ENCODE data around the gene CLCA1. TPM values are rescaled to one million over a fixed set of nuclear protein-coding genes. Genes with fewer than 3 reads are reported as not detected.

Gene CLCA1, protein sequence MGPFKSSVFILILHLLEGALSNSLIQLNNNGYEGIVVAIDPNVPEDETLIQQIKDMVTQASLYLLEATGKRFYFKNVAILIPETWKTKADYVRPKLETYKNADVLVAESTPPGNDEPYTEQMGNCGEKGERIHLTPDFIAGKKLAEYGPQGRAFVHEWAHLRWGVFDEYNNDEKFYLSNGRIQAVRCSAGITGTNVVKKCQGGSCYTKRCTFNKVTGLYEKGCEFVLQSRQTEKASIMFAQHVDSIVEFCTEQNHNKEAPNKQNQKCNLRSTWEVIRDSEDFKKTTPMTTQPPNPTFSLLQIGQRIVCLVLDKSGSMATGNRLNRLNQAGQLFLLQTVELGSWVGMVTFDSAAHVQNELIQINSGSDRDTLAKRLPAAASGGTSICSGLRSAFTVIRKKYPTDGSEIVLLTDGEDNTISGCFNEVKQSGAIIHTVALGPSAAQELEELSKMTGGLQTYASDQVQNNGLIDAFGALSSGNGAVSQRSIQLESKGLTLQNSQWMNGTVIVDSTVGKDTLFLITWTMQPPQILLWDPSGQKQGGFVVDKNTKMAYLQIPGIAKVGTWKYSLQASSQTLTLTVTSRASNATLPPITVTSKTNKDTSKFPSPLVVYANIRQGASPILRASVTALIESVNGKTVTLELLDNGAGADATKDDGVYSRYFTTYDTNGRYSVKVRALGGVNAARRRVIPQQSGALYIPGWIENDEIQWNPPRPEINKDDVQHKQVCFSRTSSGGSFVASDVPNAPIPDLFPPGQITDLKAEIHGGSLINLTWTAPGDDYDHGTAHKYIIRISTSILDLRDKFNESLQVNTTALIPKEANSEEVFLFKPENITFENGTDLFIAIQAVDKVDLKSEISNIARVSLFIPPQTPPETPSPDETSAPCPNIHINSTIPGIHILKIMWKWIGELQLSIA
- not detected in 2 replicates for total RNA-seq (2014; rRNA removed; shearing (Covaris generic))

GRCh38 chr1:86468501-86468977 lies at the start of gene CLCA1:
Gene CLCA1 (plus strand): TSS chr1:86468927. CDS start chr1:86468972, 45 bp downstream.
- Histone ChIP-seq H3K27me3 (ENCODE audit: control insufficient read depth, insufficient read depth, low read length) (no peaks in the 10 kb centered on the region), H3K36me3 (replicated peaks; ENCODE audit: control insufficient read depth, insufficient read depth, low read length) (no peaks in the 10 kb centered on the region), H3K4me3 (ENCODE audit: insufficient read depth, low read depth, low read length) (no peak within 1 kb of the TSS)
- DNase-seq = no peak

GRCh38 chr1:86419277-86419903 lies 49.3 kb upstream of the CLCA1 start:
- DNase-seq = peak; percentile 47
- Histone ChIP-seq H3K36me3 (replicated peaks; ENCODE audit: control insufficient read depth, insufficient read depth, low read length) (no peaks in the 10 kb centered on the region), H3K4me3 (ENCODE audit: insufficient read depth, low read depth, low read length) (no peak overlapping the region), H3K27me3 (ENCODE audit: control insufficient read depth, insufficient read depth, low read length) (no peaks in the 10 kb centered on the region)

- no peak for DNase-seq
Observed at GRCh38 chr1:86421601-86422280, 47.0 kb upstream of the CLCA1 start.

GRCh38 chr1:86423473-86423872 lies 45.3 kb upstream of the CLCA1 start:
- no peak for DNase-seq
- H3K36me3 ChIP-seq (replicated peaks; ENCODE audit: control insufficient read depth, insufficient read depth, low read length) = no peaks in the 10 kb centered on the region
- H3K4me3 ChIP-seq (ENCODE audit: insufficient read depth, low read depth, low read length) = no peak overlapping the region
- no peaks in the 10 kb centered on the region for H3K27me3 ChIP-seq (ENCODE audit: control insufficient read depth, insufficient read depth, low read length)

More at GRCh38 chr1:86421601-86422280, 47.0 kb upstream of the CLCA1 start:
- H3K4me3 ChIP-seq (ENCODE audit: insufficient read depth, low read depth, low read length) = no peak overlapping the region
- H3K27me3 ChIP-seq (ENCODE audit: control insufficient read depth, insufficient read depth, low read length) = no peaks in the 10 kb centered on the region
- H3K36me3 ChIP-seq (replicated peaks; ENCODE audit: control insufficient read depth, insufficient read depth, low read length) = no peaks in the 10 kb centered on the region

DNA sequence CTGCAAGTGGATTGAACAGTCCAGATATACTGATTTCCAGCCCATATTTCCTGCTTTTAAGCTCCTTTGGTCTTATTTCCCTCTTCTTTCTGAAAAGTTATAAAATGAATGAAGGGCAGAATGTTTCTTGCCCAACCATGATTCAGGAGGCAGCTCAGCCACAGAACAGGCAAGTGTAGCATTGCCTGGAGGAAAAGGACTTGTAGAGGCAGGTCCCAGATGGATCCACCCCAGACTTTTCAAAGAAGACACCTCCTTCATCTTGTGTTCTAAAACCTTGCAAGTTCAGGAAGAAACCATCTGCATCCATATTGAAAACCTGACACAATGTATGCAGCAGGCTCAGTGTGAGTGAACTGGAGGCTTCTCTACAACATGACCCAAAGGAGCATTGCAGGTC lies 44.9 kb upstream of the CLCA1 start, which contains the start of gene CLCA2:
CLCA2 (plus strand) TSS at position 299 of the 400 bp plus-strand sequence; CDS start at position 376, 77 bp downstream.
- H3K27me3 ChIP-seq (ENCODE audit: control insufficient read depth, insufficient read depth, low read length) = no peaks in the 10 kb centered on the region
- H3K36me3 ChIP-seq (replicated peaks; ENCODE audit: control insufficient read depth, insufficient read depth, low read length) = no peaks in the 10 kb centered on the region
- H3K4me3 ChIP-seq (ENCODE audit: insufficient read depth, low read depth, low read length) = no peak within 1 kb of the TSS
- DNase-seq = no peak

DNA sequence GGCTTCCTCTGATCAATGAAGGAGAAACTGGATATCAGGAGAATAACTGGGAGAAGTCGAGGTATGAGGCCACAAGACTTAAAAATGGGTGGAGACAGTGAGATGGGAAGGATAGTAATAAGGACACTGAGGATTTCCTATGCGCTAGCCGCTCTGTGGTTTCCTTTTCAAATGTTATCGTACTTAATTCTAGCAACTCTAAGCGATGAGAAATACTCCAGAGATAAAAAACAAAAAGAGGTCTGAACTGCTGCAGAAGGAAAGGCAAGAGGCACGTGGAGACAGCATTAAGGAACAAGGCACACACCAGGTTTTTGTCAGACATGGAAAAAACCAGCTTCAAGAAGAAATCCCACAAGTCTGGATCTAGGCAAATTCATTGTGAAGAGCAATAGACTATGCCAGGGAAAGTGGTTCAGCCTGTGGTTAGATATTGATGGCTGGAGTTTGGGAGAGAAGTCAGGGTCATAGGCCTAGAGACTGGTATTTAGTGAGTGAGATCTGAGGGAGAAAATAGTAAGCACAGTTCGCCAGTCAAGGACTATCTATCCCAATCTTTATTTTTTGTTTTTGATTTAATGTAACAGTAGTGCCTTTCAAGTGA lies 39.5 kb upstream of the CLCA1 start:
- no peak for DNase-seq
- Histone ChIP-seq H3K36me3 (replicated peaks; ENCODE audit: control insufficient read depth, insufficient read depth, low read length) (no peaks in the 10 kb centered on the region), H3K27me3 (ENCODE audit: control insufficient read depth, insufficient read depth, low read length) (no peaks in the 10 kb centered on the region), H3K4me3 (ENCODE audit: insufficient read depth, low read depth, low read length) (no peak overlapping the region)

DNA sequence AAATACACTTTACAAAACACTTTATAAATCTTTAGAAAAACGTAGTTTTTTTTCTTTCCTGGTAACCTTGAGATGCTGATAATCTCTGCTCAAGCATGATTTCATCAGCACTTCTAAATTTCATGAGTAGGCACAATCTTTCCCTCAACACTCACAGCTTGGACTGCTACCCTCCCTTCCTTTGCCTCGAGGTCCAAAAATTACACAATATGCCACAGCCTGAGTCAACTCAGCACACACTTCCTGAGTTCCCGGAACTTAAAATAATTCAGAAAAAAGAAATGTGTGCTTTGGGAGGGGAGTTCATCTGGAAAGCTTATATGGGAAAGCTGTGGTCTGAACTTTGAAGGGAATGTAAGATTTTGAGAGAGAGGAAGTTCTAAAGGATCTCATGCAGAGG lies 38.9 kb upstream of the CLCA1 start:
- Histone ChIP-seq H3K27me3 (ENCODE audit: control insufficient read depth, insufficient read depth, low read length) (no peaks in the 10 kb centered on the region), H3K4me3 (ENCODE audit: insufficient read depth, low read depth, low read length) (no peak overlapping the region), H3K36me3 (replicated peaks; ENCODE audit: control insufficient read depth, insufficient read depth, low read length) (no peaks in the 10 kb centered on the region)
- no peak for DNase-seq

DNA sequence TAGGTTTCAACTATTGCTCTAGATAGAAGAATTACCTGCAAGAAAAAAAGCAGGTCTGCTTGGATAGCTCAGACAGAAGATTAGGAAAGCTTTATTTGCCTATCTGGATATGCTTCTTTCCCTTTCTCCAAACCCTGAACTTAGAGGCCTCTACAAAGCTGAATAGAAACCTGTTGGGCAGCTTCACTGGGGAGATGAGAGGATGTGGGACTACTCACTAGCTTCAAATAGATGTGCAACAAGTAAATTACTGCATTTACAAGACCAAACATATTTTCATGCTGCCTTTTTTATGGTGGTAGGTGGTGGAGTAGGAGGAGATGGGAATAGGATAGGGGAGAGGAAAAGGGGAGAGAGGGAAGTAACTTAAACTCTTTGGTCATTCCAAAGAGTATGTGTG lies 38.4 kb upstream of the CLCA1 start:
- no peak overlapping the region for H3K4me3 ChIP-seq (ENCODE audit: insufficient read depth, low read depth, low read length)
- H3K36me3 ChIP-seq (replicated peaks; ENCODE audit: control insufficient read depth, insufficient read depth, low read length) = no peaks in the 10 kb centered on the region
- DNase-seq = no peak
- no peaks in the 10 kb centered on the region for H3K27me3 ChIP-seq (ENCODE audit: control insufficient read depth, insufficient read depth, low read length)

DNA sequence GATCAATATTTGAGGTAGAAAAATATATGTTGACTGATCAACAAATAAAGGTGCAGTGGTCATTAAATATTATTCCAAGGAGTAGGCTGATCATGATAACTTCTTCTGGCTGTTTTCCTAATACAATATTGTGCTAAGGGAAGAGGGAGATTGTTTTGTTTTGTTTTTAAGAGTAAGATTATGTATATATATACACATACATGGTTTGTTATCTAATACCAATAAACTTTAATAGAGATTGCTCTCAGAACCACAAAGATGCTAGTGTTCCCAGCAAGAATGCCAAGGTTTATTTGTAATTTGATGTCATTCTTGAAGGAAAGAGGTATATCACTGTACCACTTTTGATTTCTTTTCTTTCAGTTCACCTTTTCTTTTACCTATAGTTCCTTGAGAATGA lies 34.7 kb upstream of the CLCA1 start:
- Histone ChIP-seq H3K36me3 (replicated peaks; ENCODE audit: control insufficient read depth, insufficient read depth, low read length) (no peaks in the 10 kb centered on the region), H3K27me3 (ENCODE audit: control insufficient read depth, insufficient read depth, low read length) (no peaks in the 10 kb centered on the region), H3K4me3 (ENCODE audit: insufficient read depth, low read depth, low read length) (no peak overlapping the region)
- no peak for DNase-seq

DNA sequence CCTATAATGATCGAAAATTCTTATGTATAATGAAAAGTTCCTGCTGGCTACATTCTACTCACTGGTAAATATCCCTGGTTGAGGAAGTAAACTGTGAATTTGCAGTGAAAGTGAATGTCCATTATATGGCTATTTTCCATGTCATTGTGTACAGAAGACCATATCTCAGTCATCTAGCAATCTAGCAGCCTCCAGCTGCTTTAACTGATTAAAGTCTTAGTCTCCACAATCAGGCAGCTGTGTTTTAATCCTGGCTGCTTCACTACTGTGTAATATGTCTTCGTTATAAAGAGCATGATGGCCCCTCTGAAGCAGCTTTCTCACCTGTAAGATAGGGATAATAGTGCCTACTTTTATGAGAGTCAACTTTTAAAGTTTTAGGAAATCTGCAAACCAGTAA lies 33.4 kb upstream of the CLCA1 start:
- Histone ChIP-seq H3K4me3 (ENCODE audit: insufficient read depth, low read depth, low read length) (no peak overlapping the region), H3K27me3 (ENCODE audit: control insufficient read depth, insufficient read depth, low read length) (no peaks in the 10 kb centered on the region), H3K36me3 (replicated peaks; ENCODE audit: control insufficient read depth, insufficient read depth, low read length) (no peaks in the 10 kb centered on the region)
- DNase-seq = no peak

DNA sequence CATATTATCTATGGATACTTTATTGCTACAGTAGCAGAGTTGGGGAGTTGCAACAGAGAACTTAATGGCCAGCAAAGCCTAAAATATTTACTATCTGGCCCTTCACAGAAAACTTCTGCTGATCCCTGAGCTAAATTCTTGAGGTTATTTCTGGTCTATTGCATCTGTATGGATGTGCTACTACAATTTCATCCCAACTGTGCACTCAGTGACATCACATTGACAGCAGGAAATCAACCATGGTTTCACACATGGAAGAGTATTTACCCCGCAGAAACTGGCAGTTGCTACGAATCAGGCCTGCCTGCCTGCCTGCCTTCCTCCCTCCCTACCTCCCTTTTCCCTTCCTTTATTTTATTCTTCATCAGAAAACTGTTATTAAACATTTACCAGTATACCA lies 32.7 kb upstream of the CLCA1 start:
- DNase-seq = no peak
- no peak overlapping the region for H3K4me3 ChIP-seq (ENCODE audit: insufficient read depth, low read depth, low read length)
- H3K36me3 ChIP-seq (replicated peaks; ENCODE audit: control insufficient read depth, insufficient read depth, low read length) = no peaks in the 10 kb centered on the region
- H3K27me3 ChIP-seq (ENCODE audit: control insufficient read depth, insufficient read depth, low read length) = no peaks in the 10 kb centered on the region

GRCh38 chr1:86441581-86441980 lies 27.1 kb upstream of the CLCA1 start:
- no peak for DNase-seq
- Histone ChIP-seq H3K27me3 (ENCODE audit: control insufficient read depth, insufficient read depth, low read length) (no peaks in the 10 kb centered on the region), H3K36me3 (replicated peaks; ENCODE audit: control insufficient read depth, insufficient read depth, low read length) (no peaks in the 10 kb centered on the region), H3K4me3 (ENCODE audit: insufficient read depth, low read depth, low read length) (no peak overlapping the region)

DNA sequence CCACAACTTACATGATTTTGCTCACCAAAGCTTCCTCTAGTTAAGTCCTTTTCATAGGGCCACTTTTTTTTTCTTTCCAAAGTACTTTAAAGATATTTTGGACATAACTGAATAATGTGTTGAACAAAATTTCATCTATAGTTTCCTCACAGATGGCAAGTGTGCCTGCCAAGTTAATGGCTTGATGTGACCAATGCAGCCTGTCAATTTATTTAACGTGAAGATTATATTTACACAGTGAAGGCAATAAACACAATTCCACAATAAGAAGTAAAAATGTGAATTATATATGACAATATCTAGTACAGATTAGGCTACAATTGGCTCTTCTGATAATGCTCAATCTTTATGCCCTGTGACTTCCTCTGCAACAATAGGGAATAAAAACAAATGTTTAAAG lies 26.7 kb upstream of the CLCA1 start:
- no peak overlapping the region for H3K4me3 ChIP-seq (ENCODE audit: insufficient read depth, low read depth, low read length)
- DNase-seq = no peak
- no peaks in the 10 kb centered on the region for H3K36me3 ChIP-seq (replicated peaks; ENCODE audit: control insufficient read depth, insufficient read depth, low read length)
- no peaks in the 10 kb centered on the region for H3K27me3 ChIP-seq (ENCODE audit: control insufficient read depth, insufficient read depth, low read length)

GRCh38 chr1:86445919-86446318 lies 22.8 kb upstream of the CLCA1 start:
- Histone ChIP-seq H3K36me3 (replicated peaks; ENCODE audit: control insufficient read depth, insufficient read depth, low read length) (no peaks in the 10 kb centered on the region), H3K4me3 (ENCODE audit: insufficient read depth, low read depth, low read length) (no peak overlapping the region), H3K27me3 (ENCODE audit: control insufficient read depth, insufficient read depth, low read length) (no peaks in the 10 kb centered on the region)
- DNase-seq = no peak
